ENCODE results near the gene GNG13.

GNG13 gene

DNA sequence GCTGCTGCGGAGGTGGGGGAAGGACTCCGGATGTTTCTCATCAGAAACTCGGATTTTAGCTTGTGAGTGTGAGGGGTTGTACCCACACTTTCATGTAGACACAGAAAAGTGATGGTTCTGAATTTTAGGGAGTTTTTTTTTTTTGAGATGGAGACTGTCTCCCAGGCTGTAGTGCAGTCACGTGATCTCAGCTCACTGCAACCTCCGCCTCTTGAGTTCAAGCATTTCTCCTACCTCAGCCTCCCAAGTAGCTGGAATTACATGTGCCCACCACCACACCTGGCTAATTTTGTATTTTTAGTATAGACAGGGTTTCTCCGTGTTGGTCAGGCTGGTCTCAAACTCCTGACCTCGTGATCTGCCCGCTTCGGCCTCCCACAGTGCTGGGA is 22.4 kb upstream of the GNG13 start:
- Histone ChIP-seq H3K27me3 (ENCODE audit: insufficient read depth, poor library complexity, severe bottlenecking) (peaks cover 8% of the 10 kb centered on the region), H3K4me3 (replicated peaks; ENCODE audit: insufficient read depth, low read length) (no peak overlapping the region), H3K27ac (replicated peaks) (no peak overlapping the region)
- TF ChIP-seq CTCF (IDR thresholded peaks at IDR 0.05; ENCODE audit: insufficient read depth, low read length) = no peak
- TF ChIP-seq, protein P1, sequence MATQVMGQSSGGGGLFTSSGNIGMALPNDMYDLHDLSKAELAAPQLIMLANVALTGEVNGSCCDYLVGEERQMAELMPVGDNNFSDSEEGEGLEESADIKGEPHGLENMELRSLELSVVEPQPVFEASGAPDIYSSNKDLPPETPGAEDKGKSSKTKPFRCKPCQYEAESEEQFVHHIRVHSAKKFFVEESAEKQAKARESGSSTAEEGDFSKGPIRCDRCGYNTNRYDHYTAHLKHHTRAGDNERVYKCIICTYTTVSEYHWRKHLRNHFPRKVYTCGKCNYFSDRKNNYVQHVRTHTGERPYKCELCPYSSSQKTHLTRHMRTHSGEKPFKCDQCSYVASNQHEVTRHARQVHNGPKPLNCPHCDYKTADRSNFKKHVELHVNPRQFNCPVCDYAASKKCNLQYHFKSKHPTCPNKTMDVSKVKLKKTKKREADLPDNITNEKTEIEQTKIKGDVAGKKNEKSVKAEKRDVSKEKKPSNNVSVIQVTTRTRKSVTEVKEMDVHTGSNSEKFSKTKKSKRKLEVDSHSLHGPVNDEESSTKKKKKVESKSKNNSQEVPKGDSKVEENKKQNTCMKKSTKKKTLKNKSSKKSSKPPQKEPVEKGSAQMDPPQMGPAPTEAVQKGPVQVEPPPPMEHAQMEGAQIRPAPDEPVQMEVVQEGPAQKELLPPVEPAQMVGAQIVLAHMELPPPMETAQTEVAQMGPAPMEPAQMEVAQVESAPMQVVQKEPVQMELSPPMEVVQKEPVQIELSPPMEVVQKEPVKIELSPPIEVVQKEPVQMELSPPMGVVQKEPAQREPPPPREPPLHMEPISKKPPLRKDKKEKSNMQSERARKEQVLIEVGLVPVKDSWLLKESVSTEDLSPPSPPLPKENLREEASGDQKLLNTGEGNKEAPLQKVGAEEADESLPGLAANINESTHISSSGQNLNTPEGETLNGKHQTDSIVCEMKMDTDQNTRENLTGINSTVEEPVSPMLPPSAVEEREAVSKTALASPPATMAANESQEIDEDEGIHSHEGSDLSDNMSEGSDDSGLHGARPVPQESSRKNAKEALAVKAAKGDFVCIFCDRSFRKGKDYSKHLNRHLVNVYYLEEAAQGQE (IDR thresholded peaks at IDR 0.05; ENCODE audit: insufficient replicate concordance, low read depth) = no peak
- TF ChIP-seq GABPA (IDR thresholded peaks at IDR 0.05; ENCODE audit: low read depth) = no peak
- TF ChIP-seq SPI1 (IDR thresholded peaks at IDR 0.05; ENCODE audit: borderline replicate concordance, low read depth) = no peak
- no peak for TF ChIP-seq POLR2AphosphoS5 (IDR thresholded peaks at IDR 0.05; ENCODE audit: low read depth)
- DNase-seq (ENCODE audit: low read depth in 1 of 2, low spot score in 1 of 2) = no peak

GRCh38 chr16:822174-822908 is 21.8 kb upstream of the GNG13 start:
- TF ChIP-seq, protein P1 (IDR thresholded peaks at IDR 0.05; ENCODE audit: insufficient replicate concordance, low read depth) = no peak
- TF ChIP-seq SPI1 (IDR thresholded peaks at IDR 0.05; ENCODE audit: borderline replicate concordance, low read depth) = no peak
- TF ChIP-seq POLR2AphosphoS5 (IDR thresholded peaks at IDR 0.05; ENCODE audit: low read depth) = no peak
- no peak for TF ChIP-seq GABPA (IDR thresholded peaks at IDR 0.05; ENCODE audit: low read depth)
- no peak for TF ChIP-seq CTCF (IDR thresholded peaks at IDR 0.05; ENCODE audit: insufficient read depth, low read length)
- Histone ChIP-seq H3K27ac (replicated peaks) (no peak overlapping the region), H3K4me3 (replicated peaks; ENCODE audit: insufficient read depth, low read length) (no peak overlapping the region), H3K27me3 (ENCODE audit: insufficient read depth, poor library complexity, severe bottlenecking) (peaks cover 8% of the 10 kb centered on the region)
- DNase-seq (ENCODE audit: low read depth in 1 of 2, low spot score in 1 of 2) = no peak

DNA sequence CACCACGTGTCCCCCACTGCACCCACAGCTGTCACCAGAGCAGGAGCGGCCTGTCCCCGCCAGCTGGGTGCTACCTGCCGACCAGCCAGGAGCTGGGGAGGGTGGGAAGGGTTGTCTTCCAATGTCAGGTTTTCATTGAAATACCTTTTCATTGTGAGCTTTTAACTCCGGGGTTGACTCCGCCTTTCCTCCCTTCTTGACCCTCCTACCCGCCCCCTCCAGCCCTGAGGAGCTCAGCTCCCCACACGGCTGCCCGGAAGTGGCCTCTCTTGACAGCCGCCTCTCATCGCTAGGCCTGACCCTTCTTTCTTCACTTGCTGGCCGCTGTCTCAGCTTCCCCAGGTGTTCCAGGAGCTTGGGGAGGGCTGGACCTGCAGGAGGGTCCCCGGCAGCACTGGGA is 21.2 kb upstream of the GNG13 start:
- Histone ChIP-seq H3K4me3 (replicated peaks; ENCODE audit: insufficient read depth, low read length) (no peak overlapping the region), H3K27me3 (ENCODE audit: insufficient read depth, poor library complexity, severe bottlenecking) (peaks cover 10% of the 10 kb centered on the region)
- DNase-seq (ENCODE audit: low read depth in 1 of 2, low spot score in 1 of 2) = no peak

More for the DNA sequence above, 21.2 kb upstream of the GNG13 start:
- H3K27ac ChIP-seq (replicated peaks) = no peak overlapping the region
- TF ChIP-seq POLR2AphosphoS5 (IDR thresholded peaks at IDR 0.05; ENCODE audit: low read depth) (no peak), GABPA (IDR thresholded peaks at IDR 0.05; ENCODE audit: low read depth) (no peak), CTCF (IDR thresholded peaks at IDR 0.05; ENCODE audit: insufficient read depth, low read length) (no peak), SPI1 (IDR thresholded peaks at IDR 0.05; ENCODE audit: borderline replicate concordance, low read depth) (no peak)
- TF ChIP-seq, protein P1 (IDR thresholded peaks at IDR 0.05; ENCODE audit: insufficient replicate concordance, low read depth) = no peak

Measured in HL-60 (cell line).